ENCODE results near the gene UBAP2. TPM values are rescaled to one million over a fixed set of nuclear protein-coding genes. Genes with fewer than 3 reads are reported as not detected.

Gene UBAP2
- total RNA-seq, 1 donor from 2014 or later: 54.6 TPM

DNA sequence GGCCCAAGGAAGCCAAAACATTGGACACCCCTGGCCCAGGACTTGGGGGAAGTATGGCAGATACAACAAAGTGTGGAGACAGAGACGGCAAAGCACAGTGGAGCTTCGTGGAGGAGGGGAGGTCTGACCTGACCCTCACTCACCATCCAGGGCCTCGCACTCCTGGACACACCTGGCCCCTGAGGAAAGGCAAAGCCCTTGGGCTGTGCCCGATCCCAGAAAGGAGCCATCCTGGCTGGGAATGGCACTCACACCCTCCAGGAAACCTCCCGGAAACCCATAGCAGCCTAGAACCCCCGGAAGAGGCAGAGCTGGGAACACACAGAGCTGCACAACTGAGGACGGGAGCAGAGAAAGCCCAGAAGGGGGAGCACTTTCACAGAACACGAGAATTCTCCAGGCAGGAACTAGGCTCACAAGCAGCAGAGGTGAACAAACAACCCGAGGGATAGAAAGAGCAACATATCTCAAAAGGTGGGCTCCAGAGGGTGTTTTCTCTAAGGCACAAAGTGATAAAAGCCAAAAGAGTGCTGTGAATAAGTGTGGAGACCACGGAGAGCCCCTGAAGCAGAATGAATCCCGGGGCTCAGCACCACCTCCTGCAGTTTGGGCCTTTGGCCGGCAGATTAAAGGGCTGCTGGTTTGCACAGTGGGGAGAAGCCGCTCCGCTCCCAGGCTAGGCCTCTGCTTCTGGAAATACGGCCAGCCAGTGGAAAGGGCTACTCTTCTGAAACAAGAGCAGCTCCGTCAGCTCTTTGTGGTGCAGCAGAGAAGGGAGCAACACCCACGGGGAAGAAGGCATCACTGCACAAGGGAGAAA is 123.5 kb downstream of the UBAP2 start:
- DNase-seq (ENCODE audit: low spot score): peak; percentile 60

DNA sequence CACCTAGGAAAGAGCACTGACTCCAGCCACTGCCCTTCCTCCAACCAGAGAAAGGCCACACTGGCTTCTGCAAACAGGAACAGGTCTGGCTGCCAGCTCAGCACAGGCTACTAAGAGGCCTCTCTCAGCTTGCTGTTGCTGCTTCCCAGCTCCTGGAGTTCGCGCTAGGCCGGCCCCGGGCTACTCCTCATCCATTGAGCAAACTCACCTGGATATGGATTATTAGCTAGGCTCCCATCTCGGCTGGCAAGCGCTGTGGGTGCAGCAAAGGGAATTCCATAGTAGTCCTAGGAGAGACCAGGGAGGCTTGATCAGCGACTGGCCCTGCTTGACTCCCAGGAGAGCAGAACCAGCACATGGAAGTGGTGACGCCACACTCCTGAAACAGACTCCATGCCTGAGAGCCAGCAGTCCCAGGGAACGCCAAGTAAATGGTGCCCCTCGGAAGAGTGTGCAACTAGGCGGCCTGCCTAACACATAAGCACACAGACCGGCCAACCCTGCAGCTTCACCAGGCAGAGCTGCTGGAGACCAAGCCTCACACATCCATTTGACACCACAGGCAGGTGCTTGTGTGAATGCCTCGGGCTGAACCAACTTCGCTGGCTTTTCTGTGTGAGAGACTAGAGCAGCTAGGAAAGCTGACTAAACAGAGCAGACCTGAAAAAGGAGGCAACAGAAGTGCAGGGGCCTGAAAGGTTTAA is 124.5 kb downstream of the UBAP2 start:
- DNase-seq (ENCODE audit: low spot score): no peak

GRCh38 chr9:33923079-33923478 is 125.6 kb downstream of the UBAP2 start:
- no peak for DNase-seq (ENCODE audit: low spot score)

DNA sequence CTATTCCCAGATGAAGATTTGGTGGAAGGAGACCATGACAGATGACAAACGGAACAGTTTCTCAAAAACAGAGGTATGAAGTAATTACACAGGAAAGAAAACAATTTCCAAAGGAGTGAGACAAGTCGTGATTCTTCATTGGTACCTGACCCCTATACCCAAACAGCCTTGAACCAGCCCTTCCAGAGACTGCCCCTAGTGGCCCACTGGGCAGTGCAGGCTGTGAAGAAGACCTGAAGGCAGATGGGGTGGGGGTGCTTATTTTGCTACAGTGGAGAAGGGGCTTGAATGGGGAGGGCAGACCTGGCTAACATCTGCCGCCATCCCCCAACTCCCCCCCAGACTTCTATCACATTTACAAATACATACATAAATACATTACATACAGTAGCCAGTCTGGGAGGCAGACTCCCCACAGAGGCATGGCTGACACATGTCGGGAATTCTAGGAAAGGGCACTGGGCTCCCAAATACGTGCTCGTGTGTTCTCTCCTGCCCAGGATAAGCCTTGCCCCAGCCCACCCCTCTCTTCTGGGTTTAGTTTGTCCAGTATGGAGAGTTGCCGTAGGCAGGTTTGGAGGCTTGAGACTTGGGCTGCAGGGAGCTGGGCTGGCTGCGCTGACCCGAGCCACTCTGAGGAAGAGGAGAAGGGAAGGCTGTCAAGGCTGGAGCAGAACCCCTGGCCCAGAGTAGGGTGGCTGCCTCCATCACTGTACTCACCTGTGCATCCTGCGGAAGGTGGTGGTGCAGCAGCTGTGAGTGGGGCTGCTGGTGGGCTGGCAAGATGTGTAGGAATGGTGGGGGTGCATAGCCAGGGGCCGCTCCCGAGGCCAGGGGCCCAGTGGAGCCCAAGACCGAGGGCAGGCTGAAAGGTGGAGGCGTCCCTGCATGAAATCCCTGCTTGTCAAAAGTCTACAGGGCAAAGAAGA is 126.5 kb downstream of the UBAP2 start:
- no peak for DNase-seq (ENCODE audit: low spot score)

- no peak for DNase-seq (ENCODE audit: low spot score)
These were observed 129.3 kb downstream of the UBAP2 start for GRCh38 chr9:33919276-33919897.

DNA sequence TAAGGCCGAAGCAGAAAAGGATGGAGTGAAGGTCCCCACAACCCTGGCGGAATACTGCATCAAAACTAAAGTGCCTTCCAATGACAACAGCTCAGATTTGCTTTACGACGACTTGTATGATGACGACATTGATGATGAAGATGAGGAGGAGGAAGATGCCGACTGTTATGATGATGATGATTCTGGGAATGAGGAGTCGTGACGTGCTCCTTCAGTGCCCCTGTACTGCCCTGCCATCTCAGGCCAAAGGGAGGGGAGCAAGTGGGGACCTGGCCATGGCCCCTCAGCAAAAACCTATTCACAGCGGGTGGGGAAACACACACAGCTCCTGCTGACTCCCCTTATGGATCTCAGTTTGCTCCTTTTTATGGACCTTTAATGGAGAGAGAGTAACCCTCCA is 131.7 kb downstream of the UBAP2 start:
- no peak for DNase-seq (ENCODE audit: low spot score)

GRCh38 chr9:33914887-33915628 is 133.6 kb downstream of the UBAP2 start:
- no peak for DNase-seq (ENCODE audit: low spot score)

DNA sequence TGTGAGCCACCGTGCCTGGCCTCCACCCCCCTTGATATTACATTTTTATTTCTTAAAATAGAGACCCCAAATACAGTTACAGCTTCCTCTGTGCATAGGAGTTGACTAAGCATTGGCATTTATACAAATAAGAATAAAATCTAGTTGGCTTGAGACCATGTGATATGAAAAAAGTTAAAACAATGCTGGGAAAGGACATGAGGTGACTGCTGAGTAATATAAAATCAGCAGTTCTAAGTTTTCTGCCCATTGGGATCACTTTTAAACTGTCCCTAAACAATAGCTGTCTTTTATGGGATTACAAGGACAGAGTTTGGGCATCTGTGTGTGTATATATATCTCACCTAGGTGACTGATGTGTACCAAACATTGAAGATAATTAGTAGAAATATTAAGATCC is 135.1 kb downstream of the UBAP2 start:
- DNase-seq (ENCODE audit: low spot score): no peak

- DNase-seq (ENCODE audit: low spot score): no peak
These were observed 139.9 kb downstream of the UBAP2 start for GRCh38 chr9:33908749-33909148.

GRCh38 chr9:33908114-33908513 is 140.6 kb downstream of the UBAP2 start:
- DNase-seq (ENCODE audit: low spot score): no peak

DNA sequence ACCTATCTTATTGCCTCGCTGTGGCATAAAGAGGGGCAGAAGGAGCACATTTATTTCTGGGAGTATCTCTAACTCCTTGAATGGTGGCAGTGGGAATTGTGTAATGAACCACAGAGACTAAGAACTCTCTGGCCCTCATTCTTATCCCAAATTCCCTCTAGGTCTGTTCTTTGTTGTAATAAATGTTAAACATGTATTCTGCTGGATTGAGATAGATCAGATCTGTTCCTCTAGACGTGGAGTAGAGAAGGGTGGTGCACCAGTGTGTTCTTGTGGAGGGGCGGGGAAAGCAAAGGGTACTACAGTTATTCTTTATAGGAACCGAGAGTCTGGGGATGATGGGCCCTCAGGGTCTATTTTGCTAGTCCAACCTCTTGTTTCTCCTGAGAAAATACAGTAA is 141.3 kb downstream of the UBAP2 start:
- DNase-seq (ENCODE audit: low spot score): no peak

DNA sequence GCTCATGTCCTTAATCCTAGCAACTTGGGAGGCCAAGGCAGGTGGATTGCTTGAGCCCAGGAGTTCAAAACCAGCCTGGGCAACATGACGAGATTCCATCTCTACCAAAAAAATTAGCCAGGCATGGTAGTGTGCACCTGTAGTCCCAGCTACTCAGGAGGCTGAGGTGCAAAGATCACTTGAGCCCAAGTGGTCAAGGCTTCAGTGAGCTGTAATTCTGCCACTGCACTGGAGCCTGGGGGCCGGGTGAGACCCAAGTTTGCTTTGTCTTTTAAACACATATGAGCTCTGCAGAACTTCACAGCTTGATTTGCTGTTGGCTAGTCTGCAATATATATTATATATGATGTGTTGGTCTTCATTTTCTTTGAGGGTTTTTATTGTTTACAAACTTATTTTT is 141.9 kb downstream of the UBAP2 start:
- no peak for DNase-seq (ENCODE audit: low spot score)

DNA sequence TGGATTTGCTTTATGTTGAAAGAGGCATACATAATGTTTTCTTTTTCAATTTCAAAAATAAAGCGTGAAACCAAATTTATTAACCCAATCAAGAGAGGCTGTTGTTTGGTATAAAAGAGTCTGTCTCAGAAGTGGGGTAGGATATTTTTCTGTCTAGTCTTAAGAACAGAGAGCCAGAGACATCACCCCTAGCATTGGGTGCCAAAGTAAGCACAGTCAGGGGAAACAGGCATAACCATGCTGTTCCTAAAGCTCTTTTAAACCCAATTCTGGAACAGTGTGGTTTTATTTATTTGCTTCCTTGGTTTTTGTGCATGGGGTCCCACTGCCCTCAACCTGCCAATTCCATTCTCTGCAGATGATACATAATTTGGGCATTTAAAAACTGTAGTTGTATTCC is 143.6 kb downstream of the UBAP2 start:
- DNase-seq (ENCODE audit: low spot score): no peak

DNA sequence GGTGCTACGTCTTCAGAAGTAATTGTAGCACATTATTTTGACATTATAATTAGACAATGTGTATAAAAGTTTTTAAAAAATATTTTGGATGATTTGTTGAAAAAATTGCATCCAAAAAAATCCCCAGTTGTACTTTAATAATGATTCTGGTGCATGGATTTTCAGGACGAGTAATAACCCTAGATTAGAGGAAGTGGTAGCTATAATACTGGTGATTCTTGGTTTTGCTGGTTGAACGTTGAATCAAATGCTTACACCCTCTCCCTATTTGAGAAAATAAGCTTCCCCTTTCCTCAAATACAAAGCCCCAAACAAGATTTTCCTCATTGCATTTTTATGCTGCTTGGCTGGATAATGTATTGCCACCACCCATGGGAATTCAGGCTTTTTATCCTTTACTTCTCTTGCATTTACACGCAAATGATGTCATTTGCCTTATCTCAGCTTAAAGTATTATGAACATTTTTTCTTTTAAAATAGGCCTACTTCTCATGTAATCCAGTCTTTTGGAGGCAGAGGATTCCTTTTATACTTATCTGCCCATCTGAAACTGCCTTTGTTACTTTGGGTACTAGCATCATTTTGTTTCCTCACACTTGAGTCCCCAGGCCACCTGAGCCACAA is 145.4 kb downstream of the UBAP2 start:
- DNase-seq (ENCODE audit: low spot score): no peak

DNA sequence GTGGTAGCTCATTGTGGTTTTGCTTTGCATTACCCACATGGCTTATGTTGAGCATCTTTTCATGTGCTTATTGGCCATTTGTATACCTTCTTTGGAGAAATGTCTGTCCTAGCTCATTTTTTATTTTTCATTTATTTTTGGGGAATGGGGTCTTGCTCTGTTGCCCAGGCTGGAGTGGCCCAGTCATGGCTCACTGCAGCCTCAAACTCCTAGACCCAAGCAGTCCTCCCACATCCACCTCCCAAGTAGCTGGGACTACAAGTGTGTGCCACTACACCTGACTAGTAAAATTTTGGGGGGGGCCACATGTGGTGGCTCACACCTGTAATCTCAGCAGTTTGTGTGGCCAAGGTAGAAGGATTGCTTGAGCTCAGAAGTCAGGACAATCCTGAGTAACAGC is 154.4 kb downstream of the UBAP2 start:
- no peak for DNase-seq (ENCODE audit: low spot score)

DNA sequence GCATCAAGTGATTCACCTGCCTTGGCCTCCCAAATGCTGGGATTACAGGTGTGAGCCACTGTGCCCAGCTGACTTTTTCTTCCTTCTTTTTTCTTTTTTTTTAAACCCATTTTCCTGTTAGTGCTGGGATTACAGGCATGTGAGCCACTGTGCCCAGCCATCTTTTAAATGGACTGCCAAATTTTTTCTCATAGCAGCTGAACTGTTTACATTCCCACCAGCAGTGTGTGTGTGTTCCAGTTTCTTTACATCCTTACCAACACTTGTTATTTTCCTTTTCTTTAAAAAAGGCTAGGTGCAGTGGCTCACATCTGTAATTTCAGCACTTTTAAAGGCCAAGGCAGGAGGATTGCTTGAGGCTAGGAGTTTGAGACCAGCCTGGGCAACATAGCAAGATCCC is 154.8 kb downstream of the UBAP2 start:
- DNase-seq (ENCODE audit: low spot score): no peak

GRCh38 chr9:33885948-33886347 is 162.7 kb downstream of the UBAP2 start:
- no peak for DNase-seq (ENCODE audit: low spot score)

DNA sequence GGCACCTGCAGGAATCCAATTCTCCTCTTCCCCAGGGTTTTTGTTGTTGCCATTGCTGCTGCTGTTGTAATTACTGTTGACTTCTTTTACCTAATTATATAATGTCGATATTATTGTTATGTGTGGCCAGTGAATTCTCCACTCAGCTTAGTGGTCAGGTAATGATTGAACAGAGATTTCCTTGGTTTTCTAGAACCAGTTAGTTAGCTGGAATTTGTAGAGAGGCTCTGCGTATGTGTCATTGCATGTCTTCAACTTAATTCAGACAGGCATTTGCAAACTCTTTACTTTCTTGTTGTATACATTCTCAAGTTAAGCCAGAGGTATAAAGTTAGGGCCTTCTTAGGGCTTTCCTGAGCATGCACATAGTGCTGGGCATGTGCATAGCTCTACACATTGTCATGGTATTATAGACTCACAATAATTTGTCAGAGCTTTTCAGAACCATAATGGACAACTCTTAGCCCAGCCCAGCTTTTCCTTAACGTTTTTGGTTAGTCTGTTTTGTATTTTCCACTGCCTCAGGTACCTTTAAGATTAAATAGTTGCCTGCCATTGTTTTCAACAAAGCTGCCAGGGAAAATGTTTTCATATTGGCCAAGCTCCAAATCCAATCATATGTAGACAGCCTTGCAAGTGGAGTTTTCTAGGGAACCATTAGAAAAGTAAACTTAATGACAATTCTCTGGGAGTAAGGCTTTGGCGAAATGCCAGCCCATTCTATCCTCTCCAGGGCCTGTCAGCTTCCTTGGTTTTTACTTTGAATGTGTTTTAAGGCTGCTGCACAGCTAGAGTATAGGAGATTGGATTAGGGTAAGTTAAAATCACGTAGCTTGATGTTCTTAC is 163.6 kb downstream of the UBAP2 start:
- no peak for DNase-seq (ENCODE audit: low spot score)

- DNase-seq (ENCODE audit: low spot score): no peak
These were observed 167.1 kb downstream of the UBAP2 start for GRCh38 chr9:33881635-33882034.
